Ovary (tissue), 3 donors: Measurements from ENCODE around the gene DCTN2.

Experiments used
- CTCF ChIP-seq, 3 donors: fragments of 450-650 bp in 2 of 3; fragments of 200-600 bp in 1 of 3; IDR thresholded peaks; one replicate each; pipeline versions ENCODE4 v1.5.1 to v1.8.0; 2016 to 2022; ENCODE audit warnings: antibody characterized with exemption in 3 of 3, mild to moderate bottlenecking in 1 of 3
- EP300 ChIP-seq: sonication (generic); formaldehyde crosslinking; IDR thresholded peaks from one replicate; pipeline ENCODE4 v1.6.1; 2017; ENCODE audit warnings: antibody characterized with exemption
- donor health status: DM: no; HTN: no; CAD: no.

GRCh38 chr12:57483466-57483865 lies 63.5 kb downstream of the DCTN2 start:
- TF ChIP-seq EP300 (no peak), CTCF (IDR thresholded peaks at IDR 0.05) (no peak)
